Pancreas (tissue), 10 donors: ENCODE measurements around the gene FNIP1. TPM values are rescaled to one million over a fixed set of nuclear protein-coding genes. Genes with fewer than 3 reads are reported as not detected.
"Not testable (repeated sequence)": the region's sequence is repeated elsewhere in the genome, so short reads cannot be mapped to it uniquely, and the experiment has no call there.

Experiments used
- ATAC-seq, 4 donors: fragments of 200-7000 bp; cut with Tn5 transposase; one replicate each; pipeline versions ENCODE4 v1.8.0 to v1.9.1; 2020; ENCODE audit warnings: mild to moderate bottlenecking in 4 of 4, moderate library complexity in 4 of 4
- DNase-seq, 6 donors: peaks; one replicate each; pipeline ENCODE4 v3.0.0-alpha.2; 2020
- FAIRE-seq: peaks from 2 replicates; lab custom pipeline; 2012; peaks lifted over from hg19 to GRCh38; lab: Jason Lieb, UNC
- H3K27ac ChIP-seq, 4 donors: fragments of 200-600 bp; sonication (generic); 1 replicate in 3 of 4; 2 replicates in 1 of 4; pipeline versions ENCODE4 v1.5.0 to v1.8.0; 2020
- H3K27me3 ChIP-seq, 4 donors: fragments of 200-600 bp; one replicate each; pipeline ENCODE4 v1.8.0; 2021
- H3K36me3 ChIP-seq, 3 donors: fragments of 200-600 bp; sonication (generic) in 1 of 3; one replicate each; pipeline versions ENCODE4 v1.5.0 to v1.8.0; 2020 to 2021
- H3K4me1 ChIP-seq, 3 donors: fragments of 200-600 bp; one replicate each; pipeline ENCODE4 v1.8.0; 2021
- H3K4me3 ChIP-seq, 4 donors: fragments of 200-600 bp; sonication (generic) in 2 of 4; one replicate each; pipeline versions ENCODE4 v1.5.0 to v1.8.0; 2020 to 2021
- H3K9me3 ChIP-seq, 4 donors: fragments of 200-600 bp; one replicate each; pipeline ENCODE4 v1.8.0; 2021
- CTCF ChIP-seq, 4 donors: fragments of 200-600 bp; sonication (generic) in 3 of 4; IDR thresholded peaks; one replicate each; pipeline versions ENCODE4 v1.5.0 to v1.8.0; 2021; ENCODE audit warnings: antibody characterized with exemption in 4 of 4
- WGBS, 2 donors: extraction: QIAGEN DNeasy Blood & Tissue Kit; methylation state at CpG; one replicate each; pipeline ENCODE4 v1.1.7; 2013; 5-methylcytosine and 5-hydroxymethylcytosine counted together
- intact Hi-C, 3 donors: fragments of 100-400 bp; cut with DNase I; formaldehyde crosslinking; loops; one replicate each; pipeline versions ENCODE4 v1.11.1 to v1.14.2; 2022
- polyA plus RNA-seq, 2 donors: library from polyadenylated mRNA; stranded (reverse); fragments of 200-250 nt; gene quantifications; one replicate each; pipeline ENCODE4 v1.2.3, GENCODE V29; 2013
- total RNA-seq, 6 donors: library from RNA; stranded (reverse); fragmentation: NEBNext Ultra II Directional in 4 of 6; extraction: Animal tissue kit (Norgen Biotek cat#: 25700) in 4 of 6; gene quantifications; one replicate each; pipeline versions ENCODE4 v1.2.1 to v1.2.4, GENCODE V29; 2021 to 2023
- donor health status: healthy with polysubstance abuse.
- donor health status: DM: no; HTN: no; CAD: no; lungs with moderate emphysema.
- donor health status: DM: no; HTN: no; CAD: no.
- donor health status: control.
- donor health status: control.
- donor health status: Bipolar disorder and iron deficiency.
- donor health status: DM: yes; HTN: yes; CAD: no.
- donor health status: DM: no; HTN: no; CAD: no.
- donor health status: DM: no; HTN: no; CAD: no.
- donor health status: DM: yes; HTN: yes; CAD: no.

Gene FNIP1
- total and polyA plus RNA-seq, 8 donors, result 2.7 to 20.9 (median 12.0) TPM

GRCh38 chr5:131745703-131746102 lies 51.1 kb downstream of the FNIP1 start:
- no peaks in the 10 kb centered on the region for H3K4me1 ChIP-seq
- intact Hi-C loops, result no loop called here
- DNase-seq (no peak), FAIRE-seq (no peak), ATAC-seq (no peak)
- 84 to 90% methylated on average over 4 of the region's 4 CpGs for WGBS, 2 donors
- TF ChIP-seq CTCF (IDR thresholded peaks at IDR 0.05), result no peak
- no peak overlapping the region for H3K4me3 ChIP-seq
- H3K27ac ChIP-seq, result no peak overlapping the region
- H3K9me3 ChIP-seq, result no peaks in the 10 kb centered on the region
- H3K36me3 ChIP-seq, result no peaks in the 10 kb centered on the region
- no peaks in the 10 kb centered on the region for H3K27me3 ChIP-seq

- ATAC-seq, result no peak
- no peak for TF ChIP-seq CTCF (IDR thresholded peaks at IDR 0.05)
- no peaks in the 10 kb centered on the region for H3K36me3 ChIP-seq
- WGBS, 2 donors, result 99% methylated on average over 3 of the region's 3 CpGs
- no peaks in the 10 kb centered on the region for H3K9me3 ChIP-seq
- intact Hi-C loops, result no loop called here
- no peaks in the 10 kb centered on the region for H3K27me3 ChIP-seq
- no peak overlapping the region for H3K27ac ChIP-seq
- H3K4me3 ChIP-seq, result no peak overlapping the region
- no peak for FAIRE-seq
- H3K4me1 ChIP-seq, result no peaks in the 10 kb centered on the region
- no peak for DNase-seq
Observed at GRCh38 chr5:131745155-131745554, 51.7 kb downstream of the FNIP1 start.

DNA sequence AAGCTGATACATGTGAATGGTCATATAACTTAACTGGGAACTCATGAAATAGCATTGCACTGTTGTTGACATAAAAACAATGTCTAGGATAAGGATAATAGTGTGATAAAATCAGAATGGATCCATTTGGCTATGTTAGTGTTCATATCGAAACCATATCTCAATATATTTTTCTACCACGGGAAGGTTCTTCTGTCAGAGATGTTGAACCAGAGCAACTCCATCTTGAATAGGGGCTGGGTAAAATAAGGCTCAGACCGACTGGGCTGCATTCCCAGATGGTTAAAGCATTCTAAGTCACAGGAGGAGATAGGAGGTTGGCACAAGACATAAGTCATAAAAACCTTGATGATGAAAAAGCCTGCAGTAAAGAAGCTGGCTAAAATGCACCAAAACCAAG lies 56.3 kb downstream of the FNIP1 start:
- FAIRE-seq (no peak), ATAC-seq (no peak), DNase-seq (no peak)
- Histone ChIP-seq H3K27me3 (no peaks in the 10 kb centered on the region), H3K9me3 (no peaks in the 10 kb centered on the region), H3K36me3 (no peaks in the 10 kb centered on the region), H3K27ac (no peak overlapping the region), H3K4me1 (no peaks in the 10 kb centered on the region), H3K4me3 (no peak overlapping the region)
- 95 to 99% methylated on average over 3 of the region's 3 CpGs for WGBS, 2 donors
- intact Hi-C loops, result no loop called here
- TF ChIP-seq CTCF (IDR thresholded peaks at IDR 0.05), result no peak

DNA sequence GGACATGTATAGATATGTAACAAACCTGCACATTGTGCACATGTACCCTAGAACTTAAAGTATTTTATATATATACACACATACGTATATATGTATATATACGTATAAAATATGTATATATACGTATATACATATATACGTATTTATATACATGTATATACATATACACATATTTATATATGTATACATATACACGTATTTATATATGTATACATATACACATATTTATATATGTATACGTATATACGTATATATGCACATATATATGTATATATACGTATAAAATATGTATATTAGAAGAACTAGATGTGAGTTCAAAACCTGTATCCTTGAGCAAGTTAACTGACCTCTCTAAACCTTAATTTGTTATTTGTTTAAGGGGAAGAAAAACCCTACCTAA lies 61.4 kb downstream of the FNIP1 start:
- H3K9me3 ChIP-seq, result no peaks in the 10 kb centered on the region
- H3K27ac ChIP-seq, result no peak overlapping the region
- H3K27me3 ChIP-seq, result no peaks in the 10 kb centered on the region
- DNase-seq (no peak), FAIRE-seq (peak; percentile 64), ATAC-seq (no peak)
- intact Hi-C loops, result no loop called here
- no peak for TF ChIP-seq CTCF (IDR thresholded peaks at IDR 0.05)
- no peaks in the 10 kb centered on the region for H3K36me3 ChIP-seq
- no peak overlapping the region for H3K4me3 ChIP-seq
- no peaks in the 10 kb centered on the region for H3K4me1 ChIP-seq
- WGBS, 2 donors, result 95 to 97% methylated on average over 8 of the region's 8 CpGs

DNA sequence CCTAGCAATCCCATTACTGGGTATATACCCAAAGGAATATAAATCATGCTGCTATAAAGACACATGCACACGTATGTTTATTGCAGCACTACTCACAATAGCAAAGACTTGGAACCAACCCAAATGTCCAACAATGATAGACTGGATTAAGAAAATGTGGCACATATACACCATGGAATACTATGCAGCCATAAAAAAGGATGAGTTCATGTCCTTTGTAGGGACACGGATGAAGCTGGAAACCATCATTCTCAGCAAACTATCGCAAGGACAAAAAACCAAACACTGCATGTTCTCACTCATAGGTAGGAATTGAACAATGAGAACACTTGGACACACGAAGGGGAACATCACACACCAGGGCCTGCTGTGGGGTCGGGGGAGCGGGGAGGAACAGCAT lies 61.9 kb downstream of the FNIP1 start:
- H3K4me1 ChIP-seq, intact Hi-C loops, H3K36me3 ChIP-seq, H3K27ac ChIP-seq, DNase-seq, H3K27me3 ChIP-seq, ATAC-seq, FAIRE-seq, H3K9me3 ChIP-seq, H3K4me3 ChIP-seq: not testable (repeated sequence)
- 100% methylated on average over 4 to 5 of the region's 6 CpGs for WGBS, 2 donors

DNA sequence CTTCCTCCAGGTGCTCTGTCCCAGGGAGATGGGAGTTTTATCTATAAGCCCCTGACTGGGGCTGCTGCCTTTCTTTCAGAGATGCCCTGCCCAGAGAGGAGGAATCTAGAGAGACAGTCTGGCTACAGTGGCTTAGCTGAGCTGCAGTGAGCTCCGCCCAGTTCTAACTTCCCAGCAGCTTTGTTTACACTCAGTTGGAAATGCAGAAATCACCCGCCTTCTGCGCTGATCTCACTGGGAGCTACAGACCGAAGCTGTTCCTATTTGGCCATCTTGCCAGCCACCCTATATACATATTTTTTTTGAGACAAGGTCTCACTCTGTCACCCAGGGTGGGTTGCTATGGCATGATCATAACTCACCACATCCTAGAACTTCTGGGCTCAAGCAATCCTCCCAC lies 67.5 kb downstream of the FNIP1 start:
- ATAC-seq, H3K27ac ChIP-seq, FAIRE-seq, DNase-seq, intact Hi-C loops, H3K4me3 ChIP-seq, H3K27me3 ChIP-seq, H3K4me1 ChIP-seq, H3K9me3 ChIP-seq: not testable (repeated sequence)
- peaks cover 0 to 12% (median 3%) of the 10 kb centered on the region in 3 donors for H3K36me3 ChIP-seq
- WGBS, 2 donors, result 97 to 98% methylated on average over 4 of the region's 4 CpGs

GRCh38 chr5:131724089-131724488 lies 72.7 kb downstream of the FNIP1 start:
- DNase-seq, FAIRE-seq, H3K4me1 ChIP-seq, ATAC-seq, intact Hi-C loops, H3K27ac ChIP-seq, H3K4me3 ChIP-seq, H3K9me3 ChIP-seq, H3K27me3 ChIP-seq: not testable (repeated sequence)
- H3K36me3 ChIP-seq, result peaks cover 0 to 12% (median 3%) of the 10 kb centered on the region in 3 donors
